Choroid plexus epithelial cell (primary cell): Measurements from ENCODE around the gene RHD.
"Not testable (repeated sequence)": the region's sequence is repeated elsewhere in the genome, so short reads cannot be mapped to it uniquely, and the experiment has no call there.

Source experiments
- DNase-seq: peaks from one replicate; pipeline ENCODE4 v3.0.0-alpha.2; 2010; ENCODE audit warnings: low read depth
- H3K4me3 ChIP-seq: 2 replicates; pipeline ENCODE4 v1.5.1; 2011; ENCODE audit warnings: low read depth, mild to moderate bottlenecking, control low read depth, low read length, moderate library complexity
- TF ChIP-seq, protein P1 (sequence below): conservative IDR thresholded peaks from 2 replicates; pipeline ENCODE4 v1.5.1; 2011; ENCODE audit warnings: low read depth, mild to moderate bottlenecking, control low read depth, inconsistent platforms, low read length, moderate library complexity

The RHD gene

DNA sequence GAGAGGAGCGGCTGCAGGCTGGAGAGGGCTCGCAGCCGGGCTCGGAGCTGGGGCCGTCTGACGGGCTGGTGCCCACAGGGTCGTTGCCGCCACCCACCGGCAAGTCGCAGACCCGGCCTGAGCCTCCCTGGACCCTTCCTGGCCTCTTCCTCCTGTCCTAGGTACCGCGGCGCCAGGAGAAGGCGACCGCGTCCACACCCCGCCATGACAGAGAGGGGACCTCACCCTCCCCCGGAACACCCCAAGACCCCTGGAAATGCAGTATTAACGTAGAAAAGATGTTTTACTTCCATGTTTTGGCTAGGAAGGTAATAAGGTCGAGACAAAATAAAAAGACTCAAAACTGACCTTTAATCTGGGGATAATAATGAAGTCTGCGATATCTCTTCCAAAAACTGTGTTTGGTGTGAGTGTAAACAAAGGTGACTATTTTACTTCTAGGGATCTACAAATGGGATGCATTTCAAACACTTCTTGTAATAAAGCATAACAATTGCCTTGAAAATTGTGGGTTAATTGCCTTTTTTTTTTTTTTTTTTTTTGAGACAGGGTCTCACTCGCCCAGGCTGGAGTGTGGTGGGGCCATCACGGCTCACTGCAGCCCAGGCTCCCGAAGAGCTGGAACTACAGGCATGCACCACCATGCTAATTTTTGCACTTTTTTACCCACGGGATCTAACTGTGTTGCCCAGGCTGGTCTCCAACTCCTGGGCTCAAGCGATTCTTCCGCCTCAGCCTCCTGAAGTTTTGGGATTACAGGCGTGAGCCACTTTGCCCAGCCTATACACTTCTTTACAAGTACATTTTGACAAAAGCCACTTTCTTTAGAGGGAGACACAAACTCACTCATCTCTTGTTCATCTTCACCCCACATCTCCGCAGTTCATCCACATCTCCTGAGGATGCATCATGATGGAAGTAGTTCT is 24.2 kb upstream of the RHD start:
- peak overlapping the region; percentile 97 for H3K4me3 ChIP-seq
- no peak for DNase-seq
- TF ChIP-seq, protein P1, sequence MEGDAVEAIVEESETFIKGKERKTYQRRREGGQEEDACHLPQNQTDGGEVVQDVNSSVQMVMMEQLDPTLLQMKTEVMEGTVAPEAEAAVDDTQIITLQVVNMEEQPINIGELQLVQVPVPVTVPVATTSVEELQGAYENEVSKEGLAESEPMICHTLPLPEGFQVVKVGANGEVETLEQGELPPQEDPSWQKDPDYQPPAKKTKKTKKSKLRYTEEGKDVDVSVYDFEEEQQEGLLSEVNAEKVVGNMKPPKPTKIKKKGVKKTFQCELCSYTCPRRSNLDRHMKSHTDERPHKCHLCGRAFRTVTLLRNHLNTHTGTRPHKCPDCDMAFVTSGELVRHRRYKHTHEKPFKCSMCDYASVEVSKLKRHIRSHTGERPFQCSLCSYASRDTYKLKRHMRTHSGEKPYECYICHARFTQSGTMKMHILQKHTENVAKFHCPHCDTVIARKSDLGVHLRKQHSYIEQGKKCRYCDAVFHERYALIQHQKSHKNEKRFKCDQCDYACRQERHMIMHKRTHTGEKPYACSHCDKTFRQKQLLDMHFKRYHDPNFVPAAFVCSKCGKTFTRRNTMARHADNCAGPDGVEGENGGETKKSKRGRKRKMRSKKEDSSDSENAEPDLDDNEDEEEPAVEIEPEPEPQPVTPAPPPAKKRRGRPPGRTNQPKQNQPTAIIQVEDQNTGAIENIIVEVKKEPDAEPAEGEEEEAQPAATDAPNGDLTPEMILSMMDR: no peak

DNA sequence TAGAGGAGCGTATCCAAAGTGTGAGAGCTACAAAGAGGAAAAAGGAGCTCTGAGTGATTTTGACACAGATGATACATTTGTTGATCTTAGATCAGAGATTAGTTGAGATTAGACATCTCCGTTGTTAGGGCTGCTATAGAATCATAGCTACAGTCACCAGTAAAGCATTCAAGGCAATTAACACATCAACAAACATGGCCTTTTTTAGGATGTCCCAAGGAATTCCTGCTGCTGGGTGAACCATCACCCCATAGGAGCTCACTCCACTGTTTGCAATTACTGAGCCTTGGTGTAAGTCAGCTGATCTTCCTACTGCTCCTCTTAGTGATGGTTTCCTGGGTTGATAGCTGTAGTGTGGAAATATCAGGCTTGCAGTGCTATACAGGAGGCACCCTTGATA is 18.4 kb upstream of the RHD start:
- peak; percentile 32 for DNase-seq
- TF ChIP-seq, protein P1: no peak
- no peak overlapping the region for H3K4me3 ChIP-seq

DNA sequence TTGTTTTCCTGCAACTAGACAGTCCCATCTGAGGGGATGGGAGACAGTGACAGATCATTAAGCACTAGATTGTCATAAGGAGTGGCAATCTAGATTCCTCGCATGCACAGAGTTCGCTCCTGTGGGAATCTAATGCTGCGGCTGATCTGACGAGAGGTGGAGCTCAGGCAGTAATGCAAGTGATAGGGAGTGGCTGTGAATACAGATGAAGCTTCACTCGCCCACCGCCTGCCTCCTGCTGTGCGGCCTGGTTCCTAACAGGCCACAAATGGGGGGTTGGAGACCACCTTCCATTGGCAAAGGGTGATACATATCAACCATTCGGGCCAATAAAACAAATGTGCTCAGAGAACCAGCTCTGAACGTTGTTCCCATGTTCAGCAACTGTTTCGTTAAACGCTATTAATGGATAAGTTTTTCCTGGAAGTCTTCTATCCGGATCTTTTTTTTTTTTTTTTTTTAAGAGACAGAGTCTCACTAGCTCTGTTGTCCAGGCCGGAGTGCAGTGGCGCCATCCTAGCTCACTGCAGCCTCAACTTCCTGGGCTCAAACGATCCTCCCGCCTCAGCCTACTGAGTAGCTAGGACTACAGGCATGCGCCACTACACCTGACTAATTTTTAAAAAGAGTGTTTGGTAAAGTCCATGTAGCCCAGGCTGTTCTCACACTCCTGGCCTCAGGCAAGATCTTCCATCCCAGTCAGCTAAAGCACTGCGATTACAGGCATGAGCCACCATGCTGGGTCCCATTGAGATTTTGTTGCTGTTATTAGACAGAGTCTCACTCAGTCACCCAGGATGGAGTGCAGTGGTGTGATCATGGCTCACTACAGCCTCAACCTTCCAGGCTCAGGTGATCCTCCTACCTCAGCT is 16.4 kb upstream of the RHD start:
- TF ChIP-seq, protein P1: no peak
- no peak overlapping the region for H3K4me3 ChIP-seq
- DNase-seq: no peak

DNA sequence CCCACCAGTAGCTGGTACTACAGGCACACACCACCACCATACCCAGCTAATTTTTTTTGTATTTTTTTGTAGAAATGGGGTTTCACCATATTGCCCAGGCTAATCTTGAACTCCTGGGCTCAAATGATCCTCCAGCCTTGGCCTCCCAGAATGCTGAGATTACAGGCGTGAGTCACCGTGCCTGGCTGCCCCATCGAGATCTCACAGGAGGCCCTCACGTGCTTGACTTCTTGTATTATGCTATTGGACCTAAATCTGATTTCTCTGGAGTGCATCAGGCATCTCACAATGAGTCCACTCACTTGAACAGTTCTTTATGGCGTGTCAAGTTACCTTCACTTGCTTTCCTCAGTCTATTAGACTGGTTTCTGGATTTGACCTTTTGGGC is 15.7 kb upstream of the RHD start:
- H3K4me3 ChIP-seq: no peak overlapping the region
- DNase-seq: no peak
- TF ChIP-seq, protein P1: no peak

DNA sequence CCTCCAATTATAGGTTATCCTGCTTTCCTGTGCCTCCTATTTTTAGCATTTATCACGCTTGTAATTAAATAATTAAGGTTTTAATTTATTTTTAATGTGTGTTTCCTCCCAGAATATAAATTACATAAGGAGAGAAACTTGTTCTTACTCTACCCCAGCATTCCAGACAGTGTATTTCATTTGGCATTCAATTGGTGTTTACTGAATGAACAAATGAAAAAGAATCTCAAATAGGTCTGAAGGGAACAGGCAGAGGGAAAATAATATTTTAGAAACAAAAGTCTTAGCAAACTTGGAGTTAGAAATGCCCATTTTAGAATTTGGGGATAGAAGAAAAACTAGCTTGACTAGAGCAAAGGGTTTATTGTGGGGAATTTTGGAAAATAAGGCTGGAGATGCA is 15.1 kb upstream of the RHD start:
- H3K4me3 ChIP-seq: no peak overlapping the region
- TF ChIP-seq, protein P1: no peak
- DNase-seq: no peak

DNA sequence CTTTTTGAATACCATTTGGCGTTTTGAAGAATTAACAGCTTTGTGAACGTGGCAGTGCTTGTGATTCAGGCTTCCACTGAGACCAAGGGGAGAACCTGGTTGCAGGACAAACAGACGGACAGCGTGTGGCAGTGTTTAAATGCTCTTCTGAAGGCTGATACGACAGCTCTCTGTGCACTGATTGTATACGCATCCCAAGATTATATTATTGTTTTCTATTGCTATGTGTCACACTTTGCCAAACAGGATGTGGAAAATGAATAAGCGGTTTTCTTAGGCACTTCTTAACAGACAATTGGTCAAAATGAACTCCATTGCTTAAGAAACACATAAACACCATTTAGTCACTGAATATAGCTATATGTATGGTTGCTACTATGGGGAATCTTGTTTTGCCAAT is 12.5 kb upstream of the RHD start:
- peak; percentile 41 for DNase-seq
- TF ChIP-seq, protein P1: peak; percentile 34
- not testable (repeated sequence) for H3K4me3 ChIP-seq

DNA sequence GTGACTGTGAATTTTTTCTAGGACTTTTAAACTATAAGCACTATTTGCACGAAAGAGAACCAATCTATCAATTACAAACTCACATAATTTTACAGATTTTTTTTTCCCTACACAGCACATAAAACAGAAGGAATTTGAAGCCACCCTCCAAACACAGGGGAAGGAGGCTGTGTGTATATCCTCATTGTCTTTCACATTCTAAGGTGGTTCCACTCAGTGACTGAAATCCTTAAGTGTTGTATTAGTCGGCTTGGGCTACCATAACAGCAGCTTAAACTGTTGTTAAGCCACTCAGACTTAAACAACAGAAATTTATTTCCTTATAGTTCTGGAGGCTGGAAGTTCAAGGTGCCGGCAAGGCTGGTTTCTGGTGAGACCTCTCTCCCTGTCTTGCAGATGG is 12.0 kb upstream of the RHD start:
- H3K4me3 ChIP-seq, DNase-seq: not testable (repeated sequence)
